ENCODE results near the gene CLIP3.

The CLIP3 gene

DNA sequence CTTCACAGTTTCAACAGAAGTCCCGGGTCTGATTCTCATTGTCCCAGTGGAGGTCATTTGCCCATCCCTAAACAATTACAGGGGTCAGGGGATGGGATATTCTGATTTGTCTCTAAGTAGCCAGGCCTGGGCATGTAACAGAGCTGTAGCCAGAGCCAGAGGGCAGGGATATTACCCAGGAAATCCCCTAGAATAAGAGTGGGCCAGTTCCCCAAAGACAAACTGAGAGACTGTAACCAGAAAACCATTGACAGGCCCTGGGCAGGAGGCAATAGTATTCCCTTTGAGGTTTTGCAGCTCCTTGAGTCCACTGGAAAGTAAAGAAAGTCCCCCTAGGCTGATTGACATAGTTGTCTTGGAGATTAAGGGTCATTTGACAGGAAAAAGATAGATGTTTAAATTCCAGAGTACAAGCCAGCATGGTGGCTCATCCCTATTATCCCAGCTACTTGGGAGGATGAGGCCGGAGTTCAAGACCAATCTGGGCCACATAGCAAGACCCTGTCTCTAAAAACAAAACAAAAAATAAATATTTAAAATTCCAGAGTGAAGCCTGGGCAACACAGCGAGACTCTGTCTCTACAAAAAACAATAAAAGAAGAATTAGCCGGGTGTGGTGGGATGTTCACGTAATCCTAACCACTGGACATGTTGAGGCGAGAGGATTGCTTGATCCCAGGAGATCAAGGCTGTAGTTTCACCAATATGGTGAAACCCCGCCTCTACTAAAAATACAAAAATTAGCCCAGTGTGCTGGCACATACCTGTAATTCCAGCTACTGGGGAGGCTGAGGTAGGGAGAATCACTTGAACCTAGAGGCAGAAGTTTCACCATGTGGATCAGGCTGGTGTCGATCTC is 39.5 kb downstream of the CLIP3 start:
- TF ChIP-seq, protein P1, sequence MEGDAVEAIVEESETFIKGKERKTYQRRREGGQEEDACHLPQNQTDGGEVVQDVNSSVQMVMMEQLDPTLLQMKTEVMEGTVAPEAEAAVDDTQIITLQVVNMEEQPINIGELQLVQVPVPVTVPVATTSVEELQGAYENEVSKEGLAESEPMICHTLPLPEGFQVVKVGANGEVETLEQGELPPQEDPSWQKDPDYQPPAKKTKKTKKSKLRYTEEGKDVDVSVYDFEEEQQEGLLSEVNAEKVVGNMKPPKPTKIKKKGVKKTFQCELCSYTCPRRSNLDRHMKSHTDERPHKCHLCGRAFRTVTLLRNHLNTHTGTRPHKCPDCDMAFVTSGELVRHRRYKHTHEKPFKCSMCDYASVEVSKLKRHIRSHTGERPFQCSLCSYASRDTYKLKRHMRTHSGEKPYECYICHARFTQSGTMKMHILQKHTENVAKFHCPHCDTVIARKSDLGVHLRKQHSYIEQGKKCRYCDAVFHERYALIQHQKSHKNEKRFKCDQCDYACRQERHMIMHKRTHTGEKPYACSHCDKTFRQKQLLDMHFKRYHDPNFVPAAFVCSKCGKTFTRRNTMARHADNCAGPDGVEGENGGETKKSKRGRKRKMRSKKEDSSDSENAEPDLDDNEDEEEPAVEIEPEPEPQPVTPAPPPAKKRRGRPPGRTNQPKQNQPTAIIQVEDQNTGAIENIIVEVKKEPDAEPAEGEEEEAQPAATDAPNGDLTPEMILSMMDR (IDR thresholded peaks at IDR 0.05; ENCODE audit: insufficient read depth, low read depth, low read length, missing control alignments), result no peak
- H3K4me3 ChIP-seq (ENCODE audit: low read depth, low read length), result no peak overlapping the region
- peak; percentile 36 for DNase-seq (ENCODE audit: low read depth)

DNA sequence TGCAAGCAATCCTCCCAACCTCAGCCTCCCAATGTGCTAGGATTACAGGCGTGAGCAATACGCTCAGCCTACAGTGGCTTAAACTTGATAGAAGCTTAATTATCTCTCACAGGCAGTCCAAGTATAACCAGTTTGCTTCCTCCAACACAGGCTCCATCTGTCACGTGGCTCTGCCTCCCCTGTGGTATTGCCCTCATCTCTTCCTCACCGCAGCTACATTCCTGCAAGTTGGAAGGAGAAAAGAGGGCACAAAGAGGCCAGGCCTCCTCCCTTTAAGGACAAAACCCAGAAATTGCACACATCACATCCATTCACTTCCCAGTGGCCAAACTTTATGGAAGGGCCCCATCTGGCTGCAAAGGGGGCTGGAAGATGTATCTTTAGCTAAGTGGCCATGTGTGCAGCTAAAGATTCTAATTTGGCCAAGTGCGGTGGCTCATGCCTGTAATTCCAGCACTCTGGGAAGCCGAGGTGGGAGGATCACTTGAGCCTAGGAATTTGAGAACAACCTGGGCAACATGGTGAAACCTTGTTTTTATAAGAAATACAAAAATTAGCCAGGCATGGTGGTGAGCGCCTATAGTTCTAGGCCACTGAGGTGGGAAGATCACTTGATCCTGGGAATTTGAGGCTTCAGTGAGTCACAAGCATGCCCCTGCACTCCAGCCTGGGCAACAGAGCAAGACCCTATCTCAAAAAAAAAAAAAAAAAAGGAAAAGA is 40.8 kb downstream of the CLIP3 start:
- DNase-seq (ENCODE audit: low read depth), result no peak
- H3K4me3 ChIP-seq (ENCODE audit: low read depth, low read length), result no peak overlapping the region
- TF ChIP-seq, protein P1 (IDR thresholded peaks at IDR 0.05; ENCODE audit: insufficient read depth, low read depth, low read length, missing control alignments), result no peak

DNA sequence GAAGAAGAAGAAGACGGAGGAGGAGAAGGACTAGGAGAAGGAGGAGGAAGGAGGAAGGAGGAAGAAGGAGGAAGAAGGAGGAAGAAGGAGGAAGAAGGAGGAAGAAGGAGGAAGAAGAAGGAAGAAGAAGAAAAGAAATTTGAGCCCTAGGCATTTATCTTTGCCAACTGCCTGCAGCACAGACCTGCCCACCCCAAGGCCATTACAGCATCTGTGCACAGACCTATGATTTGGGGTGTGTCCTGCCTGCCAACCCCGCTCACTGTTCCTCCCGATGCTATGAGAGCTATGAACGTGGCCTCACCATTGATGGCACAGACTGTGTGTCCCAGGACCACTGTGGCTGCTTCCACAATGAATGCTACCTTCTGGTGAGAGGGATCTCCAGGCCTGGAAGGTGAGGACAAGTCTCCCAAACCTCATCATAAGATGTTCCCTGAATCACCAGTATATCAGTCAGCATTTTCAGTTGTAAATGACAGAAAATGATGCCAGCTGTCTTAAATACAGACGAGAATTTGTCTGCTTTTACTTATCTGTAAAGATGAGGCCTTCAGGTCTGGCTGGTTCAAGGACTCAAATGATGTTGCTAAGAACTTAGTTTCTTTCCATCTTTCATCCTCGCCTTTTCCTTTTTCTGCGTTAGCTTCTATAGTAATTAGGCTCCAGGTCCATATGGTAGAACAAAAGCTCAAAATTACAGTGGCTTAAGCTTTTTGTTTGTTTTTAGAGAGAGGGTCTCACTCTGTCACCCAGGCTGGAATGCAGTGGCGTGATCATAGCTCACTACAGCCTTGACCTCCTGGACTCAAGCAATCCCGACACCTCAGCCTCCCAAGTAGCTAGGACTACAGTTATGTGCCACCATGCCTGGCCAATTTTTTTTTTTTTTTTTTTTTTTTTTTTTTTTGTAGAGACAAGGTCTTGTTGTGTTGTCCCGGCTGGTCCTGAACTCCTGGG is 41.6 kb downstream of the CLIP3 start:
- no peak overlapping the region for H3K4me3 ChIP-seq (ENCODE audit: low read depth, low read length)
- TF ChIP-seq, protein P1 (IDR thresholded peaks at IDR 0.05; ENCODE audit: insufficient read depth, low read depth, low read length, missing control alignments), result no peak
- no peak for DNase-seq (ENCODE audit: low read depth)

DNA sequence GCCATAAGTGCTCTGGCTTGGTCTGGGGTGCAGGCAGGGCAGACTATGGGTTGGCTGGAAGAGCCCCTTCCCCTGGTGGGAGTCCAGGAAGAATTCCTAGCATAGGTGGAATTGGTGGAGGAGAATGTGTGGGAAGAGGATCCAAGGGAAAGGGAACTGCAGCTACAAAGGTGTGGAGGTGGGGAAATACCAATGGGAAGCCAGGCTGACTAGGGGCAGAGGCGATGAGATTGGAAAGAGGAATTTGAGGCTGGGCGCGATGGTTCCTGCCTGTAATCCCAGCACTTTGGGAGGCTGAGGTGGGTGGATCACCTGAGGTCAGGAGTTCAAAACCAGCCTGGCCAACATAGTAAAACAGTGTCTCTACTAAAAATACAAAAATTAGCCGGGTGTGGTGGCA is 42.5 kb downstream of the CLIP3 start:
- no peak for DNase-seq (ENCODE audit: low read depth)
- no peak overlapping the region for H3K4me3 ChIP-seq (ENCODE audit: low read depth, low read length)

DNA sequence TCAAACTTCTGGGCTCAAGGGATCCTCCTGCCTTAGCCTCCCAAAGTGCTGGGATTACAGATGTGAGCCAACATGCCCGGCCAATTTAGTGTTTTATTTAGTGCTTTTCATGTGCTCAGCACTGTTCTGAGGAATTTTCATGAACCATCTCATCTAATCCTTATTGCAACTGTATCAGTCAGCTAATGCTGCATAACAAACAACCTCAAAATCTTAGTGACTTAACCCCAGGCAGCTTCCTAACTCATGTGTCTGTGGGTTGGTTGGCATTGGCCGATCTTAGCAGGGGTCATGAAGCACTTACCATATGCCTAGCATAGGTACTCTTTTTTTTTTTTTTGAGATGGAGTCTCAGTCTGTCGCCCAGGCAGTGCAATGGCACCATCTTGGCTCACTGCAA is 43.8 kb downstream of the CLIP3 start:
- no peak for DNase-seq (ENCODE audit: low read depth)
- no peak overlapping the region for H3K4me3 ChIP-seq (ENCODE audit: low read depth, low read length)
- TF ChIP-seq, protein P1 (IDR thresholded peaks at IDR 0.05; ENCODE audit: insufficient read depth, low read depth, low read length, missing control alignments), result no peak

More for the DNA sequence above, 42.5 kb downstream of the CLIP3 start:
- TF ChIP-seq, protein P1 (IDR thresholded peaks at IDR 0.05; ENCODE audit: insufficient read depth, low read depth, low read length, missing control alignments), result no peak

DNA sequence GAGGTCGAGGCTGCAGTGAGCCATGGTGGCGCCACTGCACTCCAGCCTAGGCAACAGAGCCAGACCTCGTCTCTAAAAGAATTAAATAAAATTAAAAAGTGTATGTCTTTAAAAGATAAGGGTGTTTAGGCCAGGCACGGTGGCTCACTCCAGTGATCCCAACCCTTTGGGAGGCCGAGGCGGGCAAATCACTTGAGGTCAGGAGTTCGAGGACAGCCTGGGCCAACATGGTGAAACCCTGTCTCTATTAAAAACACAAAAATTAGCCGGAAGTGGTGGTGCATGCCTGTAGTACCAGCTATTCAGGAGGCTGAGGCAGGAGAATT is 45.1 kb downstream of the CLIP3 start:
- H3K4me3 ChIP-seq (ENCODE audit: low read depth, low read length), result no peak overlapping the region
- TF ChIP-seq, protein P1 (IDR thresholded peaks at IDR 0.05; ENCODE audit: insufficient read depth, low read depth, low read length, missing control alignments), result no peak
- DNase-seq (ENCODE audit: low read depth), result no peak
